Keratinocyte (primary cell): ENCODE results near the gene TAF4. TPM values are rescaled to one million over a fixed set of nuclear protein-coding genes. Genes with fewer than 3 reads are reported as not detected.

Source experiments
- DNase-seq: peaks from one replicate; pipeline ENCODE4 v3.0.0-alpha.2; 2011; ENCODE audit warnings: low read depth, missing footprints, low spot score
- FAIRE-seq: peaks from 2 replicates; lab custom pipeline; 2011; peaks lifted over from hg19 to GRCh38; lab: Jason Lieb, UNC
- H2AFZ ChIP-seq: 2 replicates; pipeline ENCODE4 v1.6.0; 2012; ENCODE audit warnings: low read length, control low read depth, inconsistent platforms; ENCODE audit not compliant: control insufficient read depth
- H3K27ac ChIP-seq: 2 replicates; pipeline ENCODE4 v1.5.1; 2011; ENCODE audit warnings: low read length; ENCODE audit not compliant: control insufficient read depth, insufficient read depth
- H3K27me3 ChIP-seq: 3 replicates; pipeline ENCODE4 v1.6.0; 2011; ENCODE audit warnings: low read length; ENCODE audit not compliant: control insufficient read depth, insufficient read depth; ENCODE audit errors: extremely low read depth
- H3K36me3 ChIP-seq, 2 experiments: 2 replicates in 1 of 2; 3 replicates in 1 of 2; pipeline ENCODE4 v1.5.1; 2011; ENCODE audit warnings: low read length in 2 of 2, mild to moderate bottlenecking in 1 of 2; ENCODE audit not compliant: control insufficient read depth in 2 of 2, insufficient read depth in 2 of 2; ENCODE audit errors: extremely low read depth in 1 of 2
- H3K4me1 ChIP-seq: 3 replicates; pipeline ENCODE4 v1.5.1; 2011; ENCODE audit warnings: low read length; ENCODE audit not compliant: control insufficient read depth, insufficient read depth; ENCODE audit errors: extremely low read depth
- H3K4me2 ChIP-seq: 3 replicates; pipeline ENCODE4 v1.6.0; 2011; ENCODE audit warnings: low read depth, low read length; ENCODE audit not compliant: control insufficient read depth, insufficient read depth; ENCODE audit errors: extremely low read depth
- H3K4me3 ChIP-seq, 3 experiments: fragments of 200-600 bp in 1 of 3; sonication (generic) in 1 of 3; 2 replicates in 2 of 3; 3 replicates in 1 of 3; pipeline ENCODE4 v1.5.1; 2011 to 2016; ENCODE audit warnings: low read length in 3 of 3, mild to moderate bottlenecking in 3 of 3, control low read depth in 2 of 3, inconsistent platforms in 1 of 3, low read depth in 1 of 3, mixed read lengths in 1 of 3, mixed run types in 1 of 3, moderate library complexity in 1 of 3; ENCODE audit not compliant: control insufficient read depth in 2 of 3, insufficient read depth in 2 of 3; ENCODE audit errors: extremely low read depth in 1 of 3
- H3K79me2 ChIP-seq: 2 replicates; pipeline ENCODE4 v1.6.0; 2012; ENCODE audit warnings: low read length; ENCODE audit not compliant: control insufficient read depth, insufficient read depth
- H3K9ac ChIP-seq: 3 replicates; pipeline ENCODE4 v1.6.0; 2011; ENCODE audit warnings: low read length; ENCODE audit not compliant: control insufficient read depth, insufficient read depth; ENCODE audit errors: extremely low read depth
- H3K9me1 ChIP-seq: 3 replicates; pipeline ENCODE4 v1.6.0; 2011; ENCODE audit warnings: low read length; ENCODE audit not compliant: control insufficient read depth, insufficient read depth; ENCODE audit errors: extremely low read depth
- H3K9me3 ChIP-seq: 2 replicates; pipeline ENCODE4 v1.5.1; 2012; ENCODE audit warnings: low read depth, low read length; ENCODE audit not compliant: control insufficient read depth
- H4K20me1 ChIP-seq: 3 replicates; pipeline ENCODE4 v1.6.0; 2011; ENCODE audit warnings: low read length; ENCODE audit not compliant: control insufficient read depth, insufficient read depth; ENCODE audit errors: extremely low read depth
- EZH2 ChIP-seq: IDR thresholded peaks from one replicate; pipeline ENCODE4 v1.6.1; 2012; ENCODE audit warnings: inconsistent platforms, mild to moderate bottlenecking, low read length, moderate library complexity
- dilution Hi-C: fragments of 300-500 bp; cut with MboI; formaldehyde crosslinking; loops from one replicate; pipeline ENCODE4 v1.7.0; 2020; ENCODE audit warnings: low sequenced_read_pairs; ENCODE audit not compliant: extremely low pct_ligation_motif_present
- polyA plus RNA-seq, 5 experiments: library from polyadenylated mRNA; depleted of rRNA in 3 of 5; stranded (reverse) in 3 of 5; stranded (forward) in 1 of 5; unstranded in 1 of 5; fragments of >200 nt; gene quantifications; 1 replicate in 1 of 5; 2 replicates in 3 of 5; 3 replicates in 1 of 5; pipeline versions ENCODE4 v1.2.1 to v1.2.3, GENCODE V29; 2011 to 2012; ENCODE audit warnings: missing spikeins in 2 of 5, low read depth in 1 of 5, low replicate concordance in 1 of 5
- TF ChIP-seq, protein P1 (sequence below), 3 experiments: IDR thresholded peaks in 1 of 3; conservative IDR thresholded peaks in 1 of 3; optimal IDR thresholded peaks in 1 of 3; 2 replicates in 2 of 3; 3 replicates in 1 of 3; pipeline versions ENCODE3 to v1.5.1; 2011; ENCODE audit warnings: low read length in 3 of 3, mild to moderate bottlenecking in 3 of 3, moderate library complexity in 2 of 3, control low read depth in 1 of 3, inconsistent platforms in 1 of 3; ENCODE audit not compliant: insufficient read depth in 2 of 3; ENCODE audit errors: extremely low read depth in 1 of 3

The TAF4 gene
- polyA plus RNA-seq, 1 donor (not counting 4 experiments of a cell fraction or from before 2014, with no cell fraction given): 3.3 TPM

DNA sequence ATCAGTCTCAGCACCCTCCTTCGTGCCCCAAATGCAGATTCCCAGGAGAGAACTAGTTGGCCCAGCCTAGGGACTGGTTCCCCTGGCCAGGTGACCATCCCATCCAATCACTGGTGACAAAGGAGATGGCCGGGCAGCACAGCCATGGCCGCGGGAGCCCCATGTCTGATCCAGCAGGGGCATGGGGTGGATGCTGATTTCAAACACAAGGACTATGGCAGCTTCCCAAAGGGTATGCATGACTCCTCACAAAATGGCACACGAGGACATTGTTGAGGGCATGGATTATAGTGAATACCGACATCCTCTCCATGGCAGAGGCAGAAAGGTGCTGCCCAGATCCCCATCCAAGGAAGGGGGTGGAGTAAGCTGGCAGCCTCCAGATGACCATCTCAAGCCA is 46.7 kb upstream of the TAF4 start:
- dilution Hi-C loops: no loop called here
- TF ChIP-seq, protein P1, sequence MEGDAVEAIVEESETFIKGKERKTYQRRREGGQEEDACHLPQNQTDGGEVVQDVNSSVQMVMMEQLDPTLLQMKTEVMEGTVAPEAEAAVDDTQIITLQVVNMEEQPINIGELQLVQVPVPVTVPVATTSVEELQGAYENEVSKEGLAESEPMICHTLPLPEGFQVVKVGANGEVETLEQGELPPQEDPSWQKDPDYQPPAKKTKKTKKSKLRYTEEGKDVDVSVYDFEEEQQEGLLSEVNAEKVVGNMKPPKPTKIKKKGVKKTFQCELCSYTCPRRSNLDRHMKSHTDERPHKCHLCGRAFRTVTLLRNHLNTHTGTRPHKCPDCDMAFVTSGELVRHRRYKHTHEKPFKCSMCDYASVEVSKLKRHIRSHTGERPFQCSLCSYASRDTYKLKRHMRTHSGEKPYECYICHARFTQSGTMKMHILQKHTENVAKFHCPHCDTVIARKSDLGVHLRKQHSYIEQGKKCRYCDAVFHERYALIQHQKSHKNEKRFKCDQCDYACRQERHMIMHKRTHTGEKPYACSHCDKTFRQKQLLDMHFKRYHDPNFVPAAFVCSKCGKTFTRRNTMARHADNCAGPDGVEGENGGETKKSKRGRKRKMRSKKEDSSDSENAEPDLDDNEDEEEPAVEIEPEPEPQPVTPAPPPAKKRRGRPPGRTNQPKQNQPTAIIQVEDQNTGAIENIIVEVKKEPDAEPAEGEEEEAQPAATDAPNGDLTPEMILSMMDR (optimal IDR thresholded peaks at IDR 0.05 in 1 of 3, IDR thresholded peaks at IDR 0.05 in 1 of 3, conservative IDR thresholded peaks at IDR 0.05 in 1 of 3; ENCODE audit: extremely low read depth in 1 of 3, insufficient read depth in 2 of 3, low read length in 3 of 3): no peak
- TF ChIP-seq EZH2: no peak
- no peak overlapping the region for H2AFZ ChIP-seq
- H3K4me3 ChIP-seq: no peak overlapping the region
- H3K4me2 ChIP-seq: no peak overlapping the region
- H3K9me1 ChIP-seq: no peaks in the 10 kb centered on the region
- H4K20me1 ChIP-seq: no peaks in the 10 kb centered on the region
- H3K9me3 ChIP-seq: peaks cover 16% of the 10 kb centered on the region
- H3K36me3 ChIP-seq: no peaks in the 10 kb centered on the region
- no peaks in the 10 kb centered on the region for H3K79me2 ChIP-seq
- no peaks in the 10 kb centered on the region for H3K4me1 ChIP-seq
- DNase-seq (no peak), FAIRE-seq (no peak)
- no peak overlapping the region for H3K27ac ChIP-seq
- H3K9ac ChIP-seq: no peak overlapping the region
- H3K27me3 ChIP-seq: peaks cover 18% of the 10 kb centered on the region

- Histone ChIP-seq H3K9me1 (no peaks in the 10 kb centered on the region), H3K27ac (no peak overlapping the region), H3K79me2 (no peaks in the 10 kb centered on the region), H3K36me3 (no peaks in the 10 kb centered on the region), H3K4me2 (no peak overlapping the region), H3K4me3 (no peak overlapping the region), H2AFZ (no peak overlapping the region), H3K4me1 (no peaks in the 10 kb centered on the region), H4K20me1 (no peaks in the 10 kb centered on the region), H3K9ac (no peak overlapping the region), H3K27me3 (peaks cover 11% of the 10 kb centered on the region), H3K9me3 (peaks cover 20% of the 10 kb centered on the region)
- DNase-seq (no peak), FAIRE-seq (no peak)
- dilution Hi-C loops: no loop called here
- TF ChIP-seq EZH2: no peak
- TF ChIP-seq, protein P1 (optimal IDR thresholded peaks at IDR 0.05 in 1 of 3, IDR thresholded peaks at IDR 0.05 in 1 of 3, conservative IDR thresholded peaks at IDR 0.05 in 1 of 3; ENCODE audit: extremely low read depth in 1 of 3, insufficient read depth in 2 of 3, low read length in 3 of 3): no peak
Observed at GRCh38 chr20:62111148-62111547, 45.5 kb upstream of the TAF4 start.
